LNCaP clone FGC (cell line): ENCODE measurements around the gene PGBD5.

Source experiments
- DNase-seq: peaks from one replicate; pipeline ENCODE4 v3.0.0-alpha.2; 2011; ENCODE audit warnings: low read depth
- H3K4me3 ChIP-seq: 2 replicates; pipeline ENCODE4 v1.5.1; 2011; ENCODE audit warnings: mild to moderate bottlenecking, low read depth, low read length, control low read depth
- TF ChIP-seq, protein P1 (sequence below): IDR thresholded peaks from 2 replicates; pipeline ENCODE4 v1.5.1; 2012; ENCODE audit warnings: mild to moderate bottlenecking; ENCODE audit not compliant: control insufficient read depth, insufficient read depth; ENCODE audit errors: extremely low read depth

PGBD5 gene

DNA sequence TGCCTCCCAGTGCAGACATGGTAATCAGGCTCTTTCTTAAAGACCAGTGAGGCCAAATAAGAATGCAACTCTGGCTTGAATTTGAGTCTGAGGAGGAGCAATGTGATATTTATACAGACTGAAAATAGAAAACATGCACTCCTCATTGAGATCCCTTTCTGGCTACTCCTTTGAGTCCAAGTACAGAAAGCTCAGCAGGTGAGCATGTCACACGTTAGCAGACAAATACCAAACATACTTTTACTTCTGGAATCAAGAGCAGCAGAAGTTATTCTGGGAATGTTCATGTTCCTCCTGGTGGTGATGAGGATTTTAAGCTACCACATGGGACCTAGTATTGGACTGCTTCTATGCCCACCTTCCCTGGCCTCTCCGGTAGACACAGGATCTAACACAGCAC, 48.3 kb downstream of the PGBD5 start:
- TF ChIP-seq, protein P1, sequence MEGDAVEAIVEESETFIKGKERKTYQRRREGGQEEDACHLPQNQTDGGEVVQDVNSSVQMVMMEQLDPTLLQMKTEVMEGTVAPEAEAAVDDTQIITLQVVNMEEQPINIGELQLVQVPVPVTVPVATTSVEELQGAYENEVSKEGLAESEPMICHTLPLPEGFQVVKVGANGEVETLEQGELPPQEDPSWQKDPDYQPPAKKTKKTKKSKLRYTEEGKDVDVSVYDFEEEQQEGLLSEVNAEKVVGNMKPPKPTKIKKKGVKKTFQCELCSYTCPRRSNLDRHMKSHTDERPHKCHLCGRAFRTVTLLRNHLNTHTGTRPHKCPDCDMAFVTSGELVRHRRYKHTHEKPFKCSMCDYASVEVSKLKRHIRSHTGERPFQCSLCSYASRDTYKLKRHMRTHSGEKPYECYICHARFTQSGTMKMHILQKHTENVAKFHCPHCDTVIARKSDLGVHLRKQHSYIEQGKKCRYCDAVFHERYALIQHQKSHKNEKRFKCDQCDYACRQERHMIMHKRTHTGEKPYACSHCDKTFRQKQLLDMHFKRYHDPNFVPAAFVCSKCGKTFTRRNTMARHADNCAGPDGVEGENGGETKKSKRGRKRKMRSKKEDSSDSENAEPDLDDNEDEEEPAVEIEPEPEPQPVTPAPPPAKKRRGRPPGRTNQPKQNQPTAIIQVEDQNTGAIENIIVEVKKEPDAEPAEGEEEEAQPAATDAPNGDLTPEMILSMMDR: no peak
- H3K4me3 ChIP-seq: no peak overlapping the region
- no peak for DNase-seq

GRCh38 chr1:230377324-230377723, 48.8 kb downstream of the PGBD5 start:
- TF ChIP-seq, protein P1: no peak
- no peak overlapping the region for H3K4me3 ChIP-seq
- DNase-seq: no peak

- TF ChIP-seq, protein P1: no peak
- H3K4me3 ChIP-seq: no peak overlapping the region
- DNase-seq: no peak
These were observed 49.8 kb downstream of the PGBD5 start for GRCh38 chr1:230376296-230376695.

DNA sequence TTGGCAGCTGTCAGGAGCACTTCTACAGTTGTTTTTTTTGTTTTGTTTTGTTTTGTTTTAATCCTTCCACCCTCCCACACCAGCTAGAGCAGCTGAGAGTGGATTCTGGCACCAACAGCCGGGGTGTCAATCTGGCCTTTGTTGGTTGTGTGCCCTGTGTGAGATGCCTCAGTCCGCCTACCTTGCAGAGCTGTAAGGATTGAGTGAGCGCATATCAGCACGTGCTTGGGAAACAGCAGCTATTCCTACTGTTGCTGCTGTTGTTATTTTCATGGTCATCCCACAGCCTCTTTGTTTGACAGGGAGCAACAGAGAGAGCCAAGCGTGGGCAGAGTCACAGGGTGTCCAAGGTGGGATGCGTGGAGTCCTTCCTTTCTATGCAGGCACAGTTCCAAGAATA, 50.4 kb downstream of the PGBD5 start:
- TF ChIP-seq, protein P1: no peak
- no peak overlapping the region for H3K4me3 ChIP-seq
- no peak for DNase-seq

GRCh38 chr1:230375147-230375546, 51.0 kb downstream of the PGBD5 start:
- no peak overlapping the region for H3K4me3 ChIP-seq
- TF ChIP-seq, protein P1: no peak
- DNase-seq: no peak

DNA sequence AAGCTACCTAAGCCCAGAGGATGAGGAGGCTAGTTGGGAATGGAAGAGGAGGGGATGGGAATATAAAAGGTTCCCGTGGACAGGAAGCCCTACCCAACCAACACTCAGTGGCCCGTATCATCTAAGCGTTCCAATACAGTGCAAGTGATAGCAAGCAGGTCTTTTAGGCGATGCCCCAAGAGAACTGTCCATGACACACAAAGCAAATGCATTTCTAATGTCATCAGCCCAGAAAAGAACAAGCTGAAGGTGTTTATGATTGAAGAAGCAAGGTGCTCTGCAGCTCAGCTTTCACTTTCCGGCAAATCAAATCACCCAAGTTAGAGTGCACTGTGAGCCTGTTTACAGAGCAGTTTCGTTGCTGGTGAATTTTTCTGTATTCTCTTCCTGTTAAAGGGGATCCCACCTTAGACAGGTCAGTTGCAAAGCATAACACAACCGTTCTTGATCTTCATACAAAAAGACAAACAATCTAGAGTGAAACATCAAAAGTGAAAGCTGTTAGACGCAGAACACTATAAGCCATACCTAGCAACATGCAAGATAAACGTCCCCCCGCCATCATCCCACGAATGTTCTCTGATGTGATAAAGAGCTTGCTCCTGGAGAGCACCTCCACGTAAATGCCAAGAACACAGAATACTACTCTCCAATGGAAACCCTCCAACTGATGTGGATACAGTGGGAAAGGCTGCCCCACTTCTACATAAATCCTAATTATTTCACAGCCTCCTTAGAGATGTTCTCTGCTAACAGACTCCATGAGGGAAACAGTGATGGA, 54.0 kb downstream of the PGBD5 start:
- TF ChIP-seq, protein P1: no peak
- no peak overlapping the region for H3K4me3 ChIP-seq
- no peak for DNase-seq

DNA sequence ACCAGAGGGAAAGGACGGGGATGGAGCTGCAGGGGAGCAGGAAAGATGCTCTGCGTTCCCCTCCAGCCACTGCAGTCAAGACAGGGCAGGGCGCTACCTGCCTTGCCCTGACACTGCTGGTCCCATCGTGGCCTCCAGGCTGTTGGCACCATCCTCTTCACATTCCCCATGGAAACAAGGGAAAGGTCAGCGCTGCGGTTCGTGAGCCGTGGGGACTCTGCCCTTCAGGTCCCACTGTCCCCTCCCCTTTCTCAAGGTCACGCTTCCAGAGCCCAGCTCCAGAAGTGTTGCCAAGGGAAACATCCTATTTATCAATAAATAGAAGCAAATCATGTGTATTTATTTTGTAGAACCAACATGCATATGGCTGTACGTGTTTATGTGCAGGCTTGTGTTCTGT, 56.0 kb downstream of the PGBD5 start:
- no peak overlapping the region for H3K4me3 ChIP-seq
- no peak for DNase-seq
- TF ChIP-seq, protein P1: no peak
